Liver (tissue), 9 donors: Measurements from ENCODE around the gene TRPC4. TPM values are rescaled to one million over a fixed set of nuclear protein-coding genes. Genes with fewer than 3 reads are reported as not detected.

ENCODE experiments used
- DNase-seq: peaks from one replicate; pipeline ENCODE4 v3.0.0-alpha.2; 2017; ENCODE audit warnings: low spot score
- H3K27ac ChIP-seq, 2 donors: one replicate each; pipeline ENCODE4 v1.7.0; 2013; ENCODE audit warnings: inconsistent platforms in 2 of 2, low read length in 2 of 2, control low read depth in 1 of 2, low read depth in 1 of 2, mild to moderate bottlenecking in 1 of 2
- H3K27me3 ChIP-seq, 4 donors: one replicate each; pipeline versions ENCODE4 v1.6.1 to v1.7.0; 2013; ENCODE audit warnings: low read length in 3 of 4, inconsistent platforms in 1 of 4, mild to moderate bottlenecking in 1 of 4, moderate library complexity in 1 of 4; ENCODE audit not compliant: control insufficient read depth in 4 of 4, insufficient read depth in 4 of 4
- H3K36me3 ChIP-seq, 4 donors: one replicate each; pipeline versions ENCODE4 v1.6.1 to v1.7.0; 2013; ENCODE audit warnings: low read length in 3 of 4, mild to moderate bottlenecking in 3 of 4, low read depth in 1 of 4, moderate library complexity in 1 of 4; ENCODE audit not compliant: control insufficient read depth in 4 of 4, insufficient read depth in 3 of 4
- H3K4me1 ChIP-seq, 4 donors: one replicate each; pipeline versions ENCODE4 v1.6.1 to v1.7.0; 2013; ENCODE audit warnings: low read length in 3 of 4, mild to moderate bottlenecking in 3 of 4, moderate library complexity in 1 of 4; ENCODE audit not compliant: control insufficient read depth in 4 of 4, insufficient read depth in 4 of 4
- H3K4me3 ChIP-seq, 3 donors: one replicate each; pipeline versions ENCODE4 v1.6.1 to v1.7.0; 2013; ENCODE audit warnings: low read length in 3 of 3, control low read depth in 1 of 3, low read depth in 1 of 3, mild to moderate bottlenecking in 1 of 3
- H3K9ac ChIP-seq, 2 donors: one replicate each; pipeline ENCODE4 v1.7.0; 2013; ENCODE audit warnings: low read length in 2 of 2, mild to moderate bottlenecking in 2 of 2, moderate library complexity in 2 of 2, control low read depth in 1 of 2, low read depth in 1 of 2
- H3K9me3 ChIP-seq, 4 donors: one replicate each; pipeline versions ENCODE4 v1.6.1 to v1.7.0; 2013; ENCODE audit warnings: low read length in 3 of 4; ENCODE audit not compliant: control insufficient read depth in 4 of 4
- EGR1 ChIP-seq, 2 donors: IDR thresholded peaks; 2 replicates each; pipeline ENCODE4 v1.6.1; 2016 to 2018; ENCODE audit warnings: antibody characterized with exemption in 2 of 2, low read depth in 2 of 2
- FOXA1 ChIP-seq: IDR thresholded peaks from 2 replicates; pipeline ENCODE4 v1.6.1; 2016; ENCODE audit warnings: antibody characterized with exemption
- FOXA2 ChIP-seq: IDR thresholded peaks from 2 replicates; pipeline ENCODE4 v1.6.1; 2016; ENCODE audit warnings: antibody characterized with exemption
- GABPA ChIP-seq, 2 donors: IDR thresholded peaks in 1 of 2; conservative IDR thresholded peaks in 1 of 2; 2 replicates each; pipeline ENCODE4 v1.6.1; 2016; ENCODE audit warnings: antibody characterized with exemption in 2 of 2, mild to moderate bottlenecking in 1 of 2, moderate library complexity in 1 of 2
- HNF4A ChIP-seq, 2 donors: conservative IDR thresholded peaks; 2 replicates each; pipeline ENCODE4 v1.6.1; 2016; ENCODE audit warnings: antibody characterized with exemption in 2 of 2, mild to moderate bottlenecking in 2 of 2
- HNF4G ChIP-seq: IDR thresholded peaks from 2 replicates; pipeline ENCODE4 v1.6.1; 2016; ENCODE audit warnings: antibody characterized with exemption
- NR2F2 ChIP-seq: IDR thresholded peaks from 2 replicates; pipeline ENCODE4 v1.6.1; 2016; ENCODE audit warnings: antibody characterized with exemption
- RAD21 ChIP-seq, 2 donors: IDR thresholded peaks; 2 replicates each; pipeline ENCODE4 v1.6.1; 2016; ENCODE audit warnings: antibody characterized with exemption in 2 of 2, mild to moderate bottlenecking in 2 of 2
- RXRA ChIP-seq, 2 donors: IDR thresholded peaks; 2 replicates each; pipeline ENCODE4 v1.6.1; 2017 to 2018; ENCODE audit warnings: antibody characterized with exemption in 2 of 2, mild to moderate bottlenecking in 1 of 2
- TAF1 ChIP-seq: conservative IDR thresholded peaks from 2 replicates; pipeline ENCODE4 v1.6.1; 2016; ENCODE audit warnings: antibody characterized with exemption, mild to moderate bottlenecking
- YY1 ChIP-seq: IDR thresholded peaks from 2 replicates; pipeline ENCODE4 v1.6.1; 2016; ENCODE audit warnings: antibody characterized with exemption, mild to moderate bottlenecking
- WGBS: extraction: QIAGEN DNeasy Blood & Tissue Kit; methylation state at CpG from one replicate; pipeline ENCODE4 v1.1.7; 2013; 5-methylcytosine and 5-hydroxymethylcytosine counted together
- polyA plus RNA-seq, 2 donors: library from polyadenylated mRNA; stranded (reverse) in 1 of 2; unstranded in 1 of 2; fragments of 200-250 nt in 1 of 2; fragments of >200 nt in 1 of 2; fragmentation: Nextera tagmentation in 1 of 2; extraction: Ambion mirVana in 1 of 2; gene quantifications; one replicate each; pipeline versions ENCODE4 v1.2.1 to v1.2.3, GENCODE V29; 2013 to 2015
- total RNA-seq, 2 donors: library from RNA; depleted of rRNA; stranded (reverse); fragments of >200 nt; gene quantifications; one replicate each; pipeline ENCODE4 v1.2.3, GENCODE V29; 2014
- TF ChIP-seq, protein P1 (sequence below): fragments of 150-350 bp; IDR thresholded peaks from 2 replicates; pipeline ENCODE4 v1.5.1; 2017; ENCODE audit warnings: improper control_type of control experiment, low read depth, low read length; ENCODE audit not compliant: missing input control
- TF ChIP-seq, protein P2 (sequence below): IDR thresholded peaks from 2 replicates; pipeline ENCODE4 v1.6.1; 2016; ENCODE audit warnings: antibody characterized with exemption
- TF ChIP-seq, protein P3 (sequence below): IDR thresholded peaks from 2 replicates; pipeline ENCODE4 v1.6.1; 2016; ENCODE audit warnings: antibody characterized with exemption, mild to moderate bottlenecking
- TF ChIP-seq, protein P4 (sequence below): IDR thresholded peaks from 2 replicates; pipeline ENCODE4 v1.6.1; 2016; ENCODE audit warnings: antibody characterized with exemption
- TF ChIP-seq, protein P5 (sequence below): IDR thresholded peaks from 2 replicates; pipeline ENCODE4 v1.6.1; 2016; ENCODE audit warnings: antibody characterized with exemption
- donor health status: healthy.
- donor health status: healthy.
- donor health status: healthy.
- donor health status: healthy.
- donor health status: healthy.

The TRPC4 gene
- total RNA-seq (under 1 TPM in 1 of 2 donors, not detected in 1; 0.17 TPM), polyA plus RNA-seq (under 1 TPM; 0.04 to 0.05 TPM)

DNA sequence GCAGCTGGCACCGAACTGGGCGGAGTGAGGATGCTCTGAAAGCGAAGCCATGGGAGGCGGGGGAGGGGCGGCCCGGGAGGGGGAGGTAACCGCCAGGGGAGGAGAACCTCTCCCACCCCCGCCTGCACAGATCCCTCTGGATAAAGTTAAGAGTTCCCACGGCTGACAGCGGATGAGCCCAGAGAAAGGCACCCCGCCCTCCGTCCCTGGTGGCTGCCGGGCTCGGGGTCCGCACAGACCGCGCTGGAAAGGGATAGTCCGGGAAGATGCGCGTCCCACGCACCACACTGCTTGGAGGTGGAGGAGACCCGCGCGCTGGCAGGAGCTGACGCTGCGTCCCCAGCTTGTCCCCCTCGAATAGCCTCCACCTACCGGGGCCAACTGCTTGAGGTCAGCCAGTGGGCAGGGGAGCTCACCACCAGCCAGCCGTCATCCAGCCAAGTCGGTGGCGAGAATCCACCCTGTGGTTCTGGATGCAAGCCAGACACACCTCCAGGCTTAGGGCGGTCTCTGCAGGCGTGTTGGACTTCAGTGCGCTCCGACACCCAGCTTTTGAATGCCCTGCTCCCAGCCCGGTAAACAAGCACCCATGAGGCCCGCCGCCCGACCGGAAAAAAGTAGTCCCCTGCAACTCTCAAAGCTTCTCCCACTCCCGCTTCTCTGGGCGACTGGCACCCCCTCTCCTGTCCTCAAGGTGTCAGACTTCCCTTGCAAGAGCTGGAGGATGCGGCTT lies at the start of gene TRPC4:
Gene TRPC4, minus strand, starts transcription at position 17 of the 733 bp plus-strand sequence. CDS start 86,439 bp downstream, outside the sequence.
- H3K4me3 ChIP-seq = peak within 1 kb of the TSS in 2 of 3 donors; percentile 44 to 54
- no peak within 1 kb of the TSS for H3K9ac ChIP-seq
- H3K36me3 ChIP-seq = no peaks in the 10 kb centered on the region
- WGBS = 4% methylated on average over 43 of the region's 43 CpGs
- H3K27me3 ChIP-seq = peaks cover 0 to 8% (median 1%) of the 10 kb centered on the region in 4 donors
- TF ChIP-seq RAD21 (IDR thresholded peaks at IDR 0.05) (peak; percentile 54 to 64), HNF4G (no peak), TAF1 (no peak), EGR1 (IDR thresholded peaks at IDR 0.05; ENCODE audit: low read depth in 2 of 2) (no peak), FOXA1 (no peak), GABPA (IDR thresholded peaks at IDR 0.05 in 1 of 2, conservative IDR thresholded peaks at IDR 0.05 in 1 of 2) (no peak)
- TF ChIP-seq, protein P1, sequence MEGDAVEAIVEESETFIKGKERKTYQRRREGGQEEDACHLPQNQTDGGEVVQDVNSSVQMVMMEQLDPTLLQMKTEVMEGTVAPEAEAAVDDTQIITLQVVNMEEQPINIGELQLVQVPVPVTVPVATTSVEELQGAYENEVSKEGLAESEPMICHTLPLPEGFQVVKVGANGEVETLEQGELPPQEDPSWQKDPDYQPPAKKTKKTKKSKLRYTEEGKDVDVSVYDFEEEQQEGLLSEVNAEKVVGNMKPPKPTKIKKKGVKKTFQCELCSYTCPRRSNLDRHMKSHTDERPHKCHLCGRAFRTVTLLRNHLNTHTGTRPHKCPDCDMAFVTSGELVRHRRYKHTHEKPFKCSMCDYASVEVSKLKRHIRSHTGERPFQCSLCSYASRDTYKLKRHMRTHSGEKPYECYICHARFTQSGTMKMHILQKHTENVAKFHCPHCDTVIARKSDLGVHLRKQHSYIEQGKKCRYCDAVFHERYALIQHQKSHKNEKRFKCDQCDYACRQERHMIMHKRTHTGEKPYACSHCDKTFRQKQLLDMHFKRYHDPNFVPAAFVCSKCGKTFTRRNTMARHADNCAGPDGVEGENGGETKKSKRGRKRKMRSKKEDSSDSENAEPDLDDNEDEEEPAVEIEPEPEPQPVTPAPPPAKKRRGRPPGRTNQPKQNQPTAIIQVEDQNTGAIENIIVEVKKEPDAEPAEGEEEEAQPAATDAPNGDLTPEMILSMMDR = peak; percentile 23
- TF ChIP-seq, protein P2, sequence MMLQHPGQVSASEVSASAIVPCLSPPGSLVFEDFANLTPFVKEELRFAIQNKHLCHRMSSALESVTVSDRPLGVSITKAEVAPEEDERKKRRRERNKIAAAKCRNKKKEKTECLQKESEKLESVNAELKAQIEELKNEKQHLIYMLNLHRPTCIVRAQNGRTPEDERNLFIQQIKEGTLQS = no peak
- no peak within 1 kb of the TSS for H3K27ac ChIP-seq
- H3K9me3 ChIP-seq = no peaks in the 10 kb centered on the region
- DNase-seq = peak; percentile 45
- H3K4me1 ChIP-seq = peaks cover 8 to 16% (median 11%) of the 10 kb centered on the region in 4 donors

DNA sequence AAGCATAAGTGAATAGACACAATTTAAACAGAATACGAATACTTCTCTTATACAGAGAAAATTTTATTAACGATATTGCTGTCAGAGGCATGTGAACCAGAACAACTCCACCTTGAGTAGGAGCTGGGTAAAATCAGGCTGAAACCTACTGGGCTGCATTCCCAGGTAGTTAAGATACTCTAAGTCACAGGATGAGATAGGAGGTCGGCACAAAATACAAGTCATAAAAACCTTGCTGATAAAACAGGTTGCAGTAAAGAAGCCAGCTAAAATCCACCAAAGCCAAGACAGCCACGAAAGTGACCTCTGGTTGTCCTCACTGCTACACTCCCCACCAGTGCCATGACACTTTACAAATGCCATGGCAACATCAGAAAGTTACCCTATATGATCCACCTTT lies 49.2 kb upstream of the TRPC4 start:
- 44% methylated on average over 4 of the region's 4 CpGs for WGBS
- H3K9me3 ChIP-seq = peaks cover 1 to 7% (median 4%) of the 10 kb centered on the region in 4 donors
- no peak overlapping the region for H3K4me3 ChIP-seq
- DNase-seq = no peak
- H3K27ac ChIP-seq = no peak overlapping the region
- H3K27me3 ChIP-seq = no peaks in the 10 kb centered on the region
- H3K9ac ChIP-seq = no peak overlapping the region
- TF ChIP-seq RAD21 (IDR thresholded peaks at IDR 0.05) = no peak
- TF ChIP-seq YY1 = no peak
- no peak for TF ChIP-seq FOXA2
- no peak for TF ChIP-seq HNF4A (conservative IDR thresholded peaks at IDR 0.05)
- no peaks in the 10 kb centered on the region for H3K4me1 ChIP-seq
- no peaks in the 10 kb centered on the region for H3K36me3 ChIP-seq

DNA sequence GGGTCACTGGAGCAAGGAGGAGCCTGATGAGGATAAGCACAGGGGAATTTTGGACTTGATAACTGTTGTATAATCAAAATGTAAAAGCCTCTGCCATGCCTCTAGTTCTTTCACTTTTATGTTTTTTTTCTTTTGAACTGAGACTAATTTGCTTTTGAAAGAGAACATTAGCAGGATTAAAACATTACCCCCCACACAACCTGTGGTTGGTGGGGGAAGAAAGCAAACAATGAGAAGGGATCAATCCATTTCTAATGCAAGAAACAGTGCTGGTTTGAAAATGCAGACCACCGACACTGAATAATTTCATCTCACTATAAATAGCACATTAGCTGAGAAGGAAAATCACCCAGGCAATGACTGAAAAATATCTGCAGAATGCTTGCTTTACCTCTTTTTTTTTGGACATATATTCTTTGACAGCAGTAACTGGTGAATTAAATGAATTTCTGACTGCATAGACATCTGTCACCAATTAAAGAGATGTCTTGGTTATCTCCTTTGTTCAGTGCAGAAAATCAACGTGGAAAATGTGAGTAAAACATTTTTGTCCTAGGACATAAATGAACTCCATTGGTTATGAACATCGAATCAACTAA lies 48.6 kb upstream of the TRPC4 start:
- no peak overlapping the region for H3K9ac ChIP-seq
- H3K4me1 ChIP-seq = no peaks in the 10 kb centered on the region
- H3K36me3 ChIP-seq = no peaks in the 10 kb centered on the region
- H3K9me3 ChIP-seq = peaks cover 1 to 7% (median 4%) of the 10 kb centered on the region in 4 donors
- H3K4me3 ChIP-seq = no peak overlapping the region
- H3K27ac ChIP-seq = no peak overlapping the region
- H3K27me3 ChIP-seq = no peaks in the 10 kb centered on the region
- no peak for DNase-seq
- 63% methylated on average over 3 of the region's 3 CpGs for WGBS
- TF ChIP-seq FOXA2 (no peak), HNF4A (conservative IDR thresholded peaks at IDR 0.05) (no peak), GABPA (IDR thresholded peaks at IDR 0.05 in 1 of 2, conservative IDR thresholded peaks at IDR 0.05 in 1 of 2) (no peak), RXRA (IDR thresholded peaks at IDR 0.05) (no peak), FOXA1 (no peak), NR2F2 (no peak), HNF4G (no peak), TAF1 (no peak), YY1 (no peak)
- TF ChIP-seq, protein P3, sequence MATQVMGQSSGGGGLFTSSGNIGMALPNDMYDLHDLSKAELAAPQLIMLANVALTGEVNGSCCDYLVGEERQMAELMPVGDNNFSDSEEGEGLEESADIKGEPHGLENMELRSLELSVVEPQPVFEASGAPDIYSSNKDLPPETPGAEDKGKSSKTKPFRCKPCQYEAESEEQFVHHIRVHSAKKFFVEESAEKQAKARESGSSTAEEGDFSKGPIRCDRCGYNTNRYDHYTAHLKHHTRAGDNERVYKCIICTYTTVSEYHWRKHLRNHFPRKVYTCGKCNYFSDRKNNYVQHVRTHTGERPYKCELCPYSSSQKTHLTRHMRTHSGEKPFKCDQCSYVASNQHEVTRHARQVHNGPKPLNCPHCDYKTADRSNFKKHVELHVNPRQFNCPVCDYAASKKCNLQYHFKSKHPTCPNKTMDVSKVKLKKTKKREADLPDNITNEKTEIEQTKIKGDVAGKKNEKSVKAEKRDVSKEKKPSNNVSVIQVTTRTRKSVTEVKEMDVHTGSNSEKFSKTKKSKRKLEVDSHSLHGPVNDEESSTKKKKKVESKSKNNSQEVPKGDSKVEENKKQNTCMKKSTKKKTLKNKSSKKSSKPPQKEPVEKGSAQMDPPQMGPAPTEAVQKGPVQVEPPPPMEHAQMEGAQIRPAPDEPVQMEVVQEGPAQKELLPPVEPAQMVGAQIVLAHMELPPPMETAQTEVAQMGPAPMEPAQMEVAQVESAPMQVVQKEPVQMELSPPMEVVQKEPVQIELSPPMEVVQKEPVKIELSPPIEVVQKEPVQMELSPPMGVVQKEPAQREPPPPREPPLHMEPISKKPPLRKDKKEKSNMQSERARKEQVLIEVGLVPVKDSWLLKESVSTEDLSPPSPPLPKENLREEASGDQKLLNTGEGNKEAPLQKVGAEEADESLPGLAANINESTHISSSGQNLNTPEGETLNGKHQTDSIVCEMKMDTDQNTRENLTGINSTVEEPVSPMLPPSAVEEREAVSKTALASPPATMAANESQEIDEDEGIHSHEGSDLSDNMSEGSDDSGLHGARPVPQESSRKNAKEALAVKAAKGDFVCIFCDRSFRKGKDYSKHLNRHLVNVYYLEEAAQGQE = no peak
- TF ChIP-seq, protein P4, sequence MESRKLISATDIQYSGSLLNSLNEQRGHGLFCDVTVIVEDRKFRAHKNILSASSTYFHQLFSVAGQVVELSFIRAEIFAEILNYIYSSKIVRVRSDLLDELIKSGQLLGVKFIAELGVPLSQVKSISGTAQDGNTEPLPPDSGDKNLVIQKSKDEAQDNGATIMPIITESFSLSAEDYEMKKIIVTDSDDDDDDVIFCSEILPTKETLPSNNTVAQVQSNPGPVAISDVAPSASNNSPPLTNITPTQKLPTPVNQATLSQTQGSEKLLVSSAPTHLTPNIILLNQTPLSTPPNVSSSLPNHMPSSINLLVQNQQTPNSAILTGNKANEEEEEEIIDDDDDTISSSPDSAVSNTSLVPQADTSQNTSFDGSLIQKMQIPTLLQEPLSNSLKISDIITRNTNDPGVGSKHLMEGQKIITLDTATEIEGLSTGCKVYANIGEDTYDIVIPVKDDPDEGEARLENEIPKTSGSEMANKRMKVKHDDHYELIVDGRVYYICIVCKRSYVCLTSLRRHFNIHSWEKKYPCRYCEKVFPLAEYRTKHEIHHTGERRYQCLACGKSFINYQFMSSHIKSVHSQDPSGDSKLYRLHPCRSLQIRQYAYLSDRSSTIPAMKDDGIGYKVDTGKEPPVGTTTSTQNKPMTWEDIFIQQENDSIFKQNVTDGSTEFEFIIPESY = no peak
- TF ChIP-seq, protein P5, sequence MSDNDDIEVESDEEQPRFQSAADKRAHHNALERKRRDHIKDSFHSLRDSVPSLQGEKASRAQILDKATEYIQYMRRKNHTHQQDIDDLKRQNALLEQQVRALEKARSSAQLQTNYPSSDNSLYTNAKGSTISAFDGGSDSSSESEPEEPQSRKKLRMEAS = no peak
